ENCODE results near the gene FNBP1. TPM values are rescaled to one million over a fixed set of nuclear protein-coding genes. Genes with fewer than 3 reads are reported as not detected.

The FNBP1 gene
- total and polyA plus RNA-seq, 10 of the 15 experiments (the other 5 are each of a cell fraction or from before 2014, with no cell fraction given): 64.5 to 353 (median 179) TPM

- no peaks in the 10 kb centered on the region for H3K27me3 ChIP-seq (replicated peaks in 1 of 2; ENCODE audit: control insufficient read depth in 2 of 2, insufficient read depth in 2 of 2, low read length in 1 of 2)
- SMC1A ChIA-PET (ENCODE audit: uncharacterized antibody, unreplicated experiment): interaction anchor here (1.8 to 2.3 kb wide), 2 partner anchors 13 to 25 kb away, joined by 3 to 7 read pairs; no protein-coding TSS in a partner anchor
- H3K9me3 ChIP-seq (replicated peaks; ENCODE audit: control insufficient read depth, insufficient read depth, low read length): no peaks in the 10 kb centered on the region; the same call in 2 of the 3 replicates
- peaks cover 25 to 58% of the 10 kb centered on the region in 2 experiments for H3K36me3 ChIP-seq (ENCODE audit: control insufficient read depth in 2 of 2, insufficient read depth in 2 of 2, low read length in 1 of 2)
- no peak overlapping the region for H3K4me3 ChIP-seq
- no peak for FAIRE-seq
- 98% methylated on average over 8 of the region's 8 CpGs for WGBS (ENCODE audit: insufficient coverage, insufficient replicate concordance, low lambda C conversion rate, missing lambda C conversion rate)
- intact Hi-C loops (cut with micrococcal nuclease; ENCODE audit: unreplicated experiment) (no loop called here), in situ Hi-C loops (cut with MboI) (no loop called here)
- DNase-seq (ENCODE audit: low read depth, low spot score): no peak
- POLR2A ChIA-PET: interaction anchor here (0.8 kb wide), 1 partner anchor 10 kb away, joined by 3 read pairs; no protein-coding TSS in a partner anchor
- no peak overlapping the region for H3K9ac ChIP-seq (ENCODE audit: control insufficient read depth, insufficient read depth, low read length)
- H4K20me1 ChIP-seq (ENCODE audit: control insufficient read depth, insufficient read depth): no peaks in the 10 kb centered on the region
- H3K4me2 ChIP-seq (ENCODE audit: control insufficient read depth, insufficient read depth): no peak overlapping the region
- no peak overlapping the region for H2AFZ ChIP-seq (ENCODE audit: control insufficient read depth, low read depth, low read length)
- peaks cover 81% of the 10 kb centered on the region for H3K4me1 ChIP-seq (ENCODE audit: control insufficient read depth, insufficient read depth, low read length)
- no TSS peak for BruUV-seq (replicated peaks)
- RAD21 ChIA-PET (ENCODE audit: unreplicated experiment): no interaction called here
- CTCF ChIA-PET: interaction anchor here (0.8 to 1.4 kb wide), 5 partner anchors 13 to 169 kb away, joined by 3 to 6 read pairs (median 4); no protein-coding TSS in a partner anchor
- no peak for TF ChIP-seq IKZF1 (conservative IDR thresholded peaks at IDR 0.05)
- no peak for TF ChIP-seq ZBED1 (IDR thresholded peaks at IDR 0.05; ENCODE audit: borderline replicate concordance)
- TF ChIP-seq, protein P1, sequence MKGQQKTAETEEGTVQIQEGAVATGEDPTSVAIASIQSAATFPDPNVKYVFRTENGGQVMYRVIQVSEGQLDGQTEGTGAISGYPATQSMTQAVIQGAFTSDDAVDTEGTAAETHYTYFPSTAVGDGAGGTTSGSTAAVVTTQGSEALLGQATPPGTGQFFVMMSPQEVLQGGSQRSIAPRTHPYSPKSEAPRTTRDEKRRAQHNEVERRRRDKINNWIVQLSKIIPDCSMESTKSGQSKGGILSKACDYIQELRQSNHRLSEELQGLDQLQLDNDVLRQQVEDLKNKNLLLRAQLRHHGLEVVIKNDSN (IDR thresholded peaks at IDR 0.05; ENCODE audit: borderline replicate concordance, extremely low read length, insufficient read depth, low read depth, low read length): no peak
- TF ChIP-seq TARDBP (IDR thresholded peaks at IDR 0.05; ENCODE audit: borderline replicate concordance): no peak
- no peak for TF ChIP-seq STAT3 (IDR thresholded peaks at IDR 0.05; ENCODE audit: low read depth, low read length)
- no peak for TF ChIP-seq MTA2 (IDR thresholded peaks at IDR 0.05; ENCODE audit: low read depth)
- TF ChIP-seq MEF2B (IDR thresholded peaks at IDR 0.05; ENCODE audit: partially characterized antibody, poor library complexity, severe bottlenecking): no peak
- peaks cover 30% of the 10 kb centered on the region for H3K79me2 ChIP-seq (ENCODE audit: control insufficient read depth, insufficient read depth, low read length)
- no peak for ATAC-seq
- H3K27ac ChIP-seq (ENCODE audit: control insufficient read depth, insufficient read depth): no peak overlapping the region
These were observed 144.8 kb downstream of the FNBP1 start for GRCh38 chr9:129898185-129898584.
